Uterus (tissue), 2 donors: ENCODE results near the gene ATXN2L.

ENCODE experiments used
- CTCF ChIP-seq, 4 experiments: fragments of 200-600 bp in 2 of 4; fragments of 450-650 bp in 2 of 4; sonication (generic) in 2 of 4; IDR thresholded peaks; one replicate each; pipeline ENCODE4 v1.5.1; 2016 to 2019; ENCODE audit warnings: antibody characterized with exemption in 4 of 4, mild to moderate bottlenecking in 2 of 4, moderate library complexity in 1 of 4
- POLR2A ChIP-seq, 2 donors: fragments of 450-650 bp; IDR thresholded peaks; one replicate each; pipeline ENCODE4 v1.6.1; 2016; ENCODE audit warnings: antibody characterized with exemption in 2 of 2, mild to moderate bottlenecking in 1 of 2, moderate library complexity in 1 of 2

GRCh38 chr16:28878083-28878926 lies 55.5 kb downstream of the ATXN2L start, which contains the start of gene ATP2A1:
- TF ChIP-seq CTCF (IDR thresholded peaks at IDR 0.05) (no peak), POLR2A (IDR thresholded peaks at IDR 0.05) (no peak)
